ENCODE measurements around the gene CTDNEP1.
"Not testable (repeated sequence)": the region's sequence is repeated elsewhere in the genome, so short reads cannot be mapped to it uniquely, and the experiment has no call there.

Gene CTDNEP1

DNA sequence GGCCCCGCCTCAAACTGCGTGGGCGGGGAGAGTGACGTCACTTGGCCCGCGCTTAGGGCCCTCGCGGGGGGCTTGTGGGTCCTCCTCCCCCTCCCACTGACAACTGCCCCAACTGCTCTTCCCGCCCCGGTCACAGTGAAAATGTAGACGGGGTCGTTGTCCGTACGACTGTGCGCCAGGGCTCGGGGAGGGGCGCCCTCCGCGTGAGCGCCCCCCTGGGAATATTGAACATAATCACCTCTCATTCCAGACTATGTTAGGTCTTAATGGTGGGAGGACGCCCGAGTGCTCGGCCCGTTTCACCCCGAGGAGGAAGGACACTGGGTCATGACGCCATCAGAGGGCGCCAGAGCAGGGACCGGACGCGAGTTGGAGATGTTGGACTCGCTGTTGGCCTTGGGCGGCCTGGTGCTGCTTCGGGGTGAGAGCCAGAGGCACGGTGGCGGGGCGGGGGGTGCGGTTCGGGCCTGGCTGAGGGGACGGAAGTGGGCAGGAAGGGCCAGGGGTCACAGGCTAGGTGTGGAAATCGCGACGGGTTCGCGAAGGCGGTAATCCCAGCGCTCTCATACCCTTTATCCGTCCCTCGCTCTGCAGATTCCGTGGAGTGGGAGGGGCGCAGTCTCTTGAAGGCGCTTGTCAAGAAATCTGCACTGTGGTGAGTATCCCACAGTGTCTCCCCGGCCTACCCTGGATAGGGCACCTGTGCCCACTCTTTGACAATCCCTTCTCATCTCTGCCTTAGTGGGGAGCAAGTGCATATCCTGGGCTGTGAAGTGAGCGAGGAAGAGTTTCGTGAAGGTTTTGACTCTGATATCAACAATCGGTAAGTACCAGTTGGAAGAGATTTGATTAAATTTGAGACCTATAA is 876 bp upstream of the CTDNEP1 start, which contains the start of gene ELP5:
TSS of gene ELP5 (plus strand) at position 40 of the 868 bp plus-strand sequence. CDS start at position 376, 336 bp downstream.
- peak; percentile 96 for DNase-seq (ENCODE audit: low read depth)
- H3K4me3 ChIP-seq (ENCODE audit: low read depth, low read length), result peak within 1 kb of the TSS; percentile 83
- TF ChIP-seq, protein P1, sequence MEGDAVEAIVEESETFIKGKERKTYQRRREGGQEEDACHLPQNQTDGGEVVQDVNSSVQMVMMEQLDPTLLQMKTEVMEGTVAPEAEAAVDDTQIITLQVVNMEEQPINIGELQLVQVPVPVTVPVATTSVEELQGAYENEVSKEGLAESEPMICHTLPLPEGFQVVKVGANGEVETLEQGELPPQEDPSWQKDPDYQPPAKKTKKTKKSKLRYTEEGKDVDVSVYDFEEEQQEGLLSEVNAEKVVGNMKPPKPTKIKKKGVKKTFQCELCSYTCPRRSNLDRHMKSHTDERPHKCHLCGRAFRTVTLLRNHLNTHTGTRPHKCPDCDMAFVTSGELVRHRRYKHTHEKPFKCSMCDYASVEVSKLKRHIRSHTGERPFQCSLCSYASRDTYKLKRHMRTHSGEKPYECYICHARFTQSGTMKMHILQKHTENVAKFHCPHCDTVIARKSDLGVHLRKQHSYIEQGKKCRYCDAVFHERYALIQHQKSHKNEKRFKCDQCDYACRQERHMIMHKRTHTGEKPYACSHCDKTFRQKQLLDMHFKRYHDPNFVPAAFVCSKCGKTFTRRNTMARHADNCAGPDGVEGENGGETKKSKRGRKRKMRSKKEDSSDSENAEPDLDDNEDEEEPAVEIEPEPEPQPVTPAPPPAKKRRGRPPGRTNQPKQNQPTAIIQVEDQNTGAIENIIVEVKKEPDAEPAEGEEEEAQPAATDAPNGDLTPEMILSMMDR (IDR thresholded peaks at IDR 0.05; ENCODE audit: insufficient read depth, low read depth, low read length, missing control alignments), result peak; percentile 16

DNA sequence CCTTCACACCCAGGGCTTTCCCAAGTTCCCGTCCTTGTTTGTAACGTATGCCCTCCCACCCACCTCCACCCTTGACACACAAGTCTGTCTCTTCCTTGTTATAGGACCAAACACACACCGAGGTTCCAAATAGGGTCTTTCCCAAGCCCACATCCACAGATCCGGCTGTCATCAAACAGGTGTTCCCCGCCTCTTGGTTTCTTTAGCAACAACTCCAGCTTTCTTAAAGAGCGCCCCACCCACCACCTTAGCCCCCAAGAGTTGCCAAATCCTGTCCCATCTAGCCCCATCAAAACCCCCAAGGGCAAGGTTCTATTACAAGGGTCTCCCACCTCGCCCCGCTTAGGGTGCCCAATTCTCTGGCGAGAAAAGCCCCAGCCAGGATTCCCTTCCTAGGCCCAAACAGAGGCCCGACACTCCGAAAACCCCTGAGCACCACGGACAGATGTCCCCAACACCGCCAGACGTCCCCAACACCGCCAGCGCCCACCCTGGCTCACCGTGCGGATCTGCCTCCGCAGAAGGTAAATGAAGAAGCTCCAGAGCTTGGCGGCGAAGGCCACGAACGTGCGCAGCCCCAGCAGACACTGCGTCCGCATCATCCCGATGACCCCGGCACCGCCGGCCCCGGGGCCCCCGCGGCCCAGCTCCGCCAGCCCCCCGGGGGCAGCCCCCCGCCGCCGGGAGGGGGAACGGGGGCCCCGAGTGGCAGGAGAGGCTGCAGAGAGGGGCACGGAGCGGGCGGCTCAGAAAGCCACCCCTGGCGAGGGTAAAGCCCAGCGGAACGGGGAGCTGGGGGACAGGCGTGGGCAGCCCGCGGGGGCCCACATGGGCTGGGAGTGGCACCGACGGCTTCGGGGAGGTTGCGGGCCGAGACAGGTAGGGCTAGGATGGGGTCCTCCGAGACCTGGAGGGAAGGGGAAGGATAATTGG is 573 bp downstream of the CTDNEP1 start:
- TF ChIP-seq, protein P1 (IDR thresholded peaks at IDR 0.05; ENCODE audit: insufficient read depth, low read depth, low read length, missing control alignments), result no peak
- H3K4me3 ChIP-seq (ENCODE audit: low read depth, low read length), result peak overlapping the region; percentile 75
- peak; percentile 63 for DNase-seq (ENCODE audit: low read depth)

DNA sequence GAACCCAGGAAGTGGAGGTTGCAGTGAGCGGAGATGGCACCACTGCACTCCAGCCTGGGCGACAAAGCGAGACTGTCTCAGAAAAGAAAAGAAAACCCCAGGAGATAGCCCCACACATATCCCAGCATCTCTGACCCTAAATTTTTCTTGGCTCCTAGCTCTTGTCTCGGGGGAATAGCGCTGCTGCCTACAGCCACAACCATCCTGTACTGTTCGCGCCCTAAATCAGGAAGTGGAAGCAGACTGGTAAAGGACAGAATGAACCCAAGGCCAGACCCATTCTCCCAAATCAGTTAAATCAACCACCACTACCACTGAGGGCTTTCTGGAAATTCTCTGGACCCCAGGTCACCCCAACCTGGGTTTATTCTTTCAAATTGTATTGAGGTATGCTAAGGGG is 1.7 kb downstream of the CTDNEP1 start:
- TF ChIP-seq, protein P1 (IDR thresholded peaks at IDR 0.05; ENCODE audit: insufficient read depth, low read depth, low read length, missing control alignments), result no peak
- peak; percentile 55 for DNase-seq (ENCODE audit: low read depth)
- H3K4me3 ChIP-seq (ENCODE audit: low read depth, low read length), result peak overlapping the region; percentile 75

DNA sequence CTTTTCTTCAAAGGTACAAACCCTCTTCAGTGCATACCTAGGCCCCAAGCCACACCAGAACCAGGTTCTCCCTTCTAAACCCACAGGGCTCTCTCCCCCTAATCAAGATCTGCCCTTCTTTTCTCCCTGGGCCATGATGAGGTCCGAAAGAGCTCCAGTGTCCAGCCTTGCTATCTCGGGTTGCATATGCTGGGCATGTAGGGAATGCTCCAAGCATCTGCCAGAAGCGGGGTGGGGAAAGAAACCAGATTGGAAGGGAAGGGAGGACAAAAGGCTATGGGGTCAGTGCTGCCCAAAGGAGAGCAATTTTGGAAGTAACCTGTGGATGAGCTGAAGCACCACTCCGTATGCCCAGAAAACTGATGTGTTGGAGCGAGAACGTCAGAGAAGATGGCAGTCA is 2.3 kb downstream of the CTDNEP1 start:
- DNase-seq (ENCODE audit: low read depth), result no peak
- TF ChIP-seq, protein P1 (IDR thresholded peaks at IDR 0.05; ENCODE audit: insufficient read depth, low read depth, low read length, missing control alignments), result no peak
- peak overlapping the region; percentile 75 for H3K4me3 ChIP-seq (ENCODE audit: low read depth, low read length)

DNA sequence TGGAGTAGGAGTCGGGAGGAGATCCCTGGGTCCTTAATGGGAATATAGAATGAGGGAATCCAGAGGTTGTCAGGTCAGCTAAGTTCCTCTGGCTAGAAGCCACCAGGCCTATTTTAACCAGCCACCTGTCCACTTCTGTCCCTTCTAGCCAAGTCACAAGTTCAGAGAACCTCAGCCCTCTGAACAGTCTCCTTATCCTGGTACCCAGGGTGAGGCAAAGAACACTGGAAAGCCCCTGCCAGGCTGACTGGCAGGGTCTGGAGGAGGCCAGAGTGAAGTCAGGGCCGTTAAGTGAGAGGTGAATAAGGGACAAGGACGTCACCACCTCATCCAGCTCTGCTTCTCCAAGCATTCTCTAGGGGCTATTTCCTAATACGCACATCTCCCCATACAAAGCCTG is 2.7 kb downstream of the CTDNEP1 start:
- no peak overlapping the region; the same call in 1 of the 2 replicates for H3K4me3 ChIP-seq (ENCODE audit: low read depth, low read length)
- DNase-seq (ENCODE audit: low read depth), result no peak
- TF ChIP-seq, protein P1 (IDR thresholded peaks at IDR 0.05; ENCODE audit: insufficient read depth, low read depth, low read length, missing control alignments), result no peak

DNA sequence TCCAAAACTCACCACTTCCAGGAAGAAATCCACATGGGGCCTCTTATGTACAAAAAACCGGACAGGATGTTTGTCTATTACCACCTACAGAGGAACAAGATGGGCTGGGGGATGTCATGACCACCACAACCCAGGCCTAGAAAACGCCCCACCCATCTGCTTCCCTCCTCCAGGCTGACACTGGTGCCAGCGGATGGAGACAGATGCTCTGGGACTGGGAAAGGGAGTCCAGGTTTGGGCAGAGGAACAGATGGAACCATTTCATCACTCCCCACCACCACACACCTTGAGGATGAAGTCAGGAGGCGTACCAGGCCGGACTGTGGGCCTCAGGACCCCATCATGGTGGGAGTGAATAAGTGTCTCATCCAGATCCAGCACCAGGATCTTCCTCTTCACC is 4.8 kb downstream of the CTDNEP1 start:
- H3K4me3 ChIP-seq (ENCODE audit: low read depth, low read length), result no peak overlapping the region
- TF ChIP-seq, protein P1 (IDR thresholded peaks at IDR 0.05; ENCODE audit: insufficient read depth, low read depth, low read length, missing control alignments), result no peak
- no peak for DNase-seq (ENCODE audit: low read depth)

DNA sequence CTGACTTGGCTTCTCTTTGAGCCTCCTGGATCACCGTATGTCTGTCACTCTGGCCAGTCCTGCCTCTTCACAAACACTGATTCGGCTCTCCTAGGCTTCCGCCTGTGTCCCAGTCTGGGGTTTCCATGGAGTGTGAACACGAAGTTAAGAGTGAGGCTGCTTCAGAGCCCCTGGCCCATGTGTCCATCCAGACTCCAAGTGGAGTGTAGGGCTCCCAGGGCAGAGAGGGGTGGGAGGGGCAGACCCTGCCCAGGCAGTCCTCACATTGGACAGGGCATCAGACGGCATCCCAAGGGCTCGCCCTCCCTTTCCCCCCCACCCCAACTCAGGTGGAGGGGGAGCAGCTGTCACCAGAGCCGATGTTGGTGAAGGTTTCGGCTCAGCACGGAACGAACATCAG is 7.7 kb downstream of the CTDNEP1 start:
- DNase-seq (ENCODE audit: low read depth); H3K4me3 ChIP-seq (ENCODE audit: low read depth, low read length): not testable (repeated sequence)
